HG03103 (cell line): ENCODE data around the gene MIEF2.

ENCODE experiments used
- ATAC-seq: cut with Tn5 transposase; IDR thresholded peaks from one replicate; pipeline ENCODE4 v1.9.1; 2021; ENCODE audit warnings: low read depth; ENCODE audit not compliant: unreplicated experiment

MIEF2 gene

DNA sequence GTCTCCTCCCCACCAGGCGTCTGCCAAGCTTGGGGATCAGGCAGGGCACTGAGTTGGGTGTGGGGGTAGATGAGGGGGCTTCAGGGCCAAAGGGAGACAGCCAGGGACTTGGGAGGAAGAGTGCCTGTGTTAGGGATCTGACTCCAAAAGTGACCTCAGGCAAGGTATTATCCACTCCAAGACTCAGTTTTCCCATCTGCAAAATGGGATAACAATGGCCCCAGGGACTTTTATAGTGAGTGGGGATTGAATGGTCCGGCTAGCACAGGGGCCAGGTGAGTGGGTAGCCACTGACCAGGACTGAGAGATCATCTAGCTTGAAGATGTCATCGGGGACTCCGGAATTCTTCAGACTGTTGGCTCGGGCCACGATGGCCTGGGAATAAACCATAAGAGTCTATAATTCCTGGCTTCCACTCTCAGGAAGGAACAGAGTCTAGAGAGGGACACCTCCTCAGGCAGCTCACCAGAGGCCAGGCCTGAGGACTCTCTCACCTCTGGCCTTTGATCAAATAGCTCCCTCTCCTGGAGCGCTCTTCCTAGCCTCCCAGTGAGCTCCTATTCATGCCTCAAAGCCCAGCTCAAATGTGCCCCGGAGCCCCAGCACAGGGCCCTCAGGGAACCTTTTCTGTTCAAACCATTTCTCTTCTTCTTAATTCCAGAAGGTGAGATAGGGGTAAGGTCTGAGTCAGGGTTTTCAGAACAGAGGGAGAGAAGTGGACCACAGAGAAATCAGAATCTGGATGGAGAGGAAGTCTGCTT lies 5.4 kb upstream of the MIEF2 start:
- no peak for ATAC-seq

DNA sequence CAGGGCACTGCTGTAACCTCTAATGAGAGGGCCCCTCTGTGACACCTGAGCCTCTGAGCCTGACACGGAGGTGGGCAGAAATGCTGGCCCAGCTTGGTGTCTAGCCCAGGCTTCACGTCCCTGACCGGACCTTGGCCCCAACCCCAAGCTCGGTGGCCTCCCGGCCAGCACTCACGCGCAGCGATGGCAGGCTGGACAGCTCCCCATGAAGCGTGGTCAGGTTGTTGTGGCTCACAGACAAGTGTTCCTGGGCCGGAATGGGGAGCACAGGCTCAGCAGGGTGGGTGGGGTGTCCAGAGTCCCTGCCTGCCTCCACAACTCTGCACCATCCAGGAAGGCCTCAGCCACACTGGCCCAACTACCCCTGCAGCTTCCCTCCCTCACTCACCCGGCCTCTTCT lies 4.1 kb upstream of the MIEF2 start:
- no peak for ATAC-seq

DNA sequence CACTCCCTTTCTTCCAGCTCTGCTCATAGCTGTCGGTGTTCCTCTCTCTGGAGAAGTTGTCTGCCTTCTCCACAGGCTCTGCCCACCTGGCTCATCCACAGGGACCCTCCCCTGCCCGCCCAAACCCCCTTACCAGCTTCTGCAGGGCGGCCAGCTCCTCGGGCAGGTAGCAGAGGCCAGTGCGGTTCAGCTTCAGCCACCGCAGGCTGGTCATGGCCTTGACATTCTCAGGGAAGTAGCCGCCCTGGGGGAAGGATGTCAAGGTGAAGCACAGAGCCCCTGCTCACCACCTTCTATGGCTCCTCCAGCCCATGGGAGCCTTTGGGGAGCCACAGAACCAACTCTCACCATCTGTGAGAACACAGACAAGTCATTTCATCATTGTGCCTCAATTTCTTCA lies 3.7 kb upstream of the MIEF2 start:
- no peak for ATAC-seq

- no peak for ATAC-seq
Observed at GRCh38 chr17:18257268-18257981, 3.0 kb upstream of the MIEF2 start.

DNA sequence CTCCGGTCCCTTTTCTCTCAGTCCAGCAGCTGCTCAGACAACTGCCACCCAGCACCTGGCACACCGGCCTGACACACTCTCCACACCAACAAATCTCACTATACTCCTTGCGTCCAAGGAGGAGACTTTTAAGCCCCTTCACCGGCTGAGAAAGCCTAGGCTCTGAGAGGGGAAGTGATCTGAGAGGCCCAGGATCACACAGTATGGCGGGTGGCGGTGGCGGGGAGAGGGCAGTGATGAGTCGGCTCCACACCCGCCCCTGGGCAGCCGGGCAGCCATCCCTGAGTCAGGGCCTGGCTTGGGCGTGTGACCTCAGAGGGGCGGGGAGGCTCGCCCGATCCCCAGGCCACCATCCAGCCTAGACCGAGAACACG lies 2.5 kb upstream of the MIEF2 start:
- no peak for ATAC-seq

DNA sequence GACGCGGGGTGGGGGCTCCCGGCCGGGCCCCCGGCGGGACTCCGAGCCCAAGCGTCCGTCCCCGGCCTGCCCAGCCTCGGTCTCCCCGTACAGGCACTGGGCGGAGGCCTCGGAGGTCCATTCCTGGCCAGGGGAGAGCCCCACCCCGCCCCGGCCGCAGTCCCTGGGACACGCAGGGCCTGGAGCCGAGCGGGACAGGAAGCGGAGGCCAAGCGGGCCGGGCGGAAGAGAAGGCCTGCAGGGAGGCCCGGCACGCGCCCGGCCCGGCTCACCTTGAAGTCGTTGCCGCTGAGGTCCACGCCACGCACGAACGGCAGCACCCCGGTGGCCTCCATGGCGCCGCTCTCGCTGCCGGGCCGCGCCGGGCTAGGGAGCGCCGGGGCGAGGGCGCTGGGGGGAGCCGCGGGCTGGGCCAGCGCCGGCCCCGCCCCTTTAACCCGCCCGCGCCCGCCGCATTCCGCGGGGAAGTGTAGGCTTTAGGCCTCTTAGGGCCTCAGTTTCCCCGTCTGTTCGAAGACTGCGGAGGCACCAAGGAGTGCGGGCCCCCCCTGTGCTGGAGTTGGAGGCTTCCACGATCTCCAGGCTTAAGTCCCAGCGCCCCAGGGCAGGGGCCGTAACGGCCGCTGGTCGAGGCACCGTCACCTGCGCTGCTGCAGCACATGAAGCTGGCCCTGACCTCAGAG lies 2.0 kb upstream of the MIEF2 start, which contains the start of gene FLII:
Gene FLII, minus strand, starts transcription at position 383 of the 683 bp plus-strand sequence. Its CDS starts 48 bp downstream, at position 335.
- no peak for ATAC-seq

GRCh38 chr17:18259621-18260331 lies 686 bp upstream of the MIEF2 start:
- no peak for ATAC-seq

DNA sequence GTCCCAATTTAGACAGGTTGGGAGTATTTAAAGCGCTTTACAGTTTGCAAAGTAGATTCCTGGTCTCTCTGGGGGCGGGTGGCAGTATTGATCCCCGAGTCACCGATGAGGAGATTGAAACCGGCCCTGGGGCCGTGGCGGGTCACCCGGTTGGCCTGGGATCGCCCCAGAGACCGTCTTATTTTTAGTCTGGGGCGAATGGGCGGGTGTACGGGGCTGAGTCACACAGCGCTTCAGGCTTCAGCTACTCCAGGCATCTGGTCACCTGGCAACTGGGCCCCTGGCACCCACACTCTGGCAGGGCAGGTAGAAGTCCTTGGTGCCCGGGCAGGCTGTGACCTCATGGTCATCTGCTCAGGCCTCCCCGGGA lies 669 bp downstream of the MIEF2 start:
- ATAC-seq: no peak

DNA sequence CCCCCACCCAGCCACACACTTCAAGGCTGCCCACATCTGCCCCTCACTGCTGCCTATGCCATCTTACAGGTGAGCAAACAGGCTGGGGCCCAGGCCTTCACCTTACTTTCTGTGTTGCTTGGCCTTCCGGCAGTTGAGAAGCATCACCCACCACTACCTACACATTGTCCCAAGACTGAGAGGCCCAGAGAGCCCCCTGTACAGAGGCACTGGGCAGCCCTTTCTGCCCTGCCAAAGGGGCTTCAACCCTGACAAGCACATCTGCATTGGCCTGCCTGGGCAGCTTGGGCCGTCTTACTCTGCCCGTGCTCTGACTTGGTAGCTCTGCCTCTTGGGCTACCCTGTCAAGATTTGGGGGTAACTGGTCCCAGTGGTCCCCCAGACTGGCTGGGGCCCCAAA lies 1.2 kb downstream of the MIEF2 start:
- no peak for ATAC-seq

DNA sequence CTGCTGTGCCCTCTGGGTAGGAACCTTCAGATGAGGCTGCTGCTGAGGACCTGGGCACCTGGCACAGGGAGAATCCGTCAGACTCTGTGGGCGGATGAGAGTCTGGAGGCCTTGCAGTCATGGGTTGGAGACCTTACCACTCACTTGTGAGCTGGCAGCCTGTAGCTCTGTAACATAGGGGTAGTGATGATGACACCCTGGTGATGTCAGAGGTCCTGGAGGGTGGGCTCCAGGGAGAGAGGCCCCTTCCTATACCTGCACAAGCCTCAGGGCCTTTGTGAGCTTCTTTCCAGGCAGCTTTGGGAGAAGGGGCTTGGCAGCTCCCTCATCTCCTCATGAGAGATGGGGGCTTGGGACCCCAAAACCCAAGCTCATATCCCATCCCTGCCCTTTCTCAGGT lies 1.6 kb downstream of the MIEF2 start:
- no peak for ATAC-seq

DNA sequence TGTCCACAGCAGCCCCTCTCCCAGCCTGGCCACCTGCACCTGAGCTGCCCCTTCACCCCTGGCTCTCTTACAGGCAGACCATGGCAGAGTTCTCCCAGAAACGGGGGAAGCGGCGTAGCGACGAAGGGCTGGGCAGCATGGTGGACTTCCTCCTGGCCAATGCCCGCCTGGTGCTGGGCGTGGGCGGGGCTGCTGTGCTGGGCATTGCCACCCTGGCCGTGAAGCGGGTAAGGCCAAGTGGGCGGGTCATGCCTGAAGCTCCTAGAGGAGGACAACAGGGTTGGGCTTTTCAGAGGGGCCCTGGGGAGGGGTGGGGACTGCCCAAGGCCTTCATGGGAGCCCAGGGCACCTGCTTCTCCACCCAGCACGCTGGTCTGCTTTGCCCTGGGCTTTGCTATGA lies 2.2 kb downstream of the MIEF2 start:
- ATAC-seq: no peak

GRCh38 chr17:18263885-18264682 lies 3.6 kb downstream of the MIEF2 start:
- no peak for ATAC-seq

DNA sequence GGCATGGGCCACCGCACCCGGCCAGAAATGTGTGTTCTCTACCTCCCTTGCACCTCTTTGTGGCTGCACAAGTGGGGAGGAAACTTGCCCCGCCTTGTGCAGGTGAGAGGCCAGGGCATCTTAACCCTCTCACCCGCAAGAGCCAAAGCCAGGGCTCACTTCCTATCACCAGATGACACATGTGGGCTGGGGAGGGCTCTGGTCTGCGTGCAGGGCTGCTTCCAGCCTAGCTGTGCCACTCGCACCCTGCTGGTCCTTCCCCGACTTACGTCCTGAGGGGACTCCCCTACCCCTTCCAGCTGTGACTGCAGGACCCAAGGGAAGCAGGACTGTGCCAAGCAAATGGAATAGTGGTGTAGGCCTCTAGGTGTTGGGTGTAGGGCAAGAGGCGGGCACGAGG lies 6.9 kb downstream of the MIEF2 start:
- ATAC-seq: no peak

DNA sequence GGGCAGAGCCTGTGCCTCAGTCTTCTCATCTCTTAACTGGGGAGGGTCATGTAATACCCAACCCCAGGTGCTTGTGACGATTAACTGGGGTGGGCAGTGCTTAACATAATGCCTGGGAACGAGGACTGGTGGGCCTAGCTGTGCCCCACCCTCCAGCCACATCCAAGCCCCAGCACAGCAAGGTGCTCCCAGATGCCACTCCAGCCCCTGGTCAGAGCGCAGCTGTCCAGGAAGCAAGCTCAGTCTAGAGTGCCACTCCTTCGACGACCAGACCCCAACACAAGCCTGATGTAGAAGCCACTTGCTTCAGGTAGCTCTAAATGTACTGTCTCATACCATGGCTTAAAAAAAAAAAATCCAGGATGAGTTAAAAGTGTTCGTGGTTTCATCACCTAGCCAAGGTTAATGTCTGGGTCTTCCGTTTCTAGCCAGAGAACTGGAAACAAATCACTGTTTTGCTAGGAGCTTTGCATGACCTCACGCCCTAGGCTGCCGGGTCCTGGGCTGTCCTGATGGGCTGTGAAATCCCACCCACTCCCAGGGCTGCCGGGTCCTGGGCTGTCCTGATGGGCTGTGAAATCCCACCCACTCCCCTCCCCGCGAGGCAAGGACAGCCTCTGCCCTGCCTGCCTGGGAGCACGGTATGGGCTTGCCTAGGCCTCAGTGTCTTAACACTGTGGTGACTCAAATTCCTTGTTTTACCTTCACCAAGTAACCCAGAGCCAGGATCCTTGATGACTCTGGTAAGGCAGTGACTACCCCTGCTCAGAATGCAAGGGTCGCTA lies 7.7 kb downstream of the MIEF2 start:
- ATAC-seq: no peak

GRCh38 chr17:18270046-18270931 lies 9.8 kb downstream of the MIEF2 start:
- no peak for ATAC-seq

GRCh38 chr17:18277076-18277475 lies 16.6 kb downstream of the MIEF2 start:
- no peak for ATAC-seq

DNA sequence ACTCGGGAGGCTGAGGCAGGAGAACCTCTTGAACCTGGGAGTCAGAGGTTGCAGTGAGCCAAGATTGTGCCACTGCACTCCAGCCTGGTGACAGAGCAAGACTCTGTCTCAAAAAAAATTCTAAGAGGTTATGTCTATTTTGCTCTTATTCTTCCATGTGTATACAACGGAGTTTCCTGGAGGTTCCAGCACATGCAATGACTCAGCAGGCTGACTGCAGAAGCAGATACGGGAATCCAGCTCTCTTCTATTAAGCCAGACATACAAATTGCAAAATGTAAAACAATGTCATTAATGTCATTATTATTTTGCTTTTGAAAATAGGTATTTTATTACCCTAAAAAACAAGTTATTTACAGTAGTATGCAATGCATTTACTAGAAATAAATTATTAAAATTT lies 18.4 kb downstream of the MIEF2 start:
- ATAC-seq: no peak

- ATAC-seq: no peak
Observed at GRCh38 chr17:18280249-18280648, 19.8 kb downstream of the MIEF2 start.
